ENCODE measurements around the gene RBM24. TPM values are rescaled to one million over a fixed set of nuclear protein-coding genes. Genes with fewer than 3 reads are reported as not detected.

RBM24 gene
- total RNA-seq, 1 experiment from 2014 or later, result 0.24 TPM

DNA sequence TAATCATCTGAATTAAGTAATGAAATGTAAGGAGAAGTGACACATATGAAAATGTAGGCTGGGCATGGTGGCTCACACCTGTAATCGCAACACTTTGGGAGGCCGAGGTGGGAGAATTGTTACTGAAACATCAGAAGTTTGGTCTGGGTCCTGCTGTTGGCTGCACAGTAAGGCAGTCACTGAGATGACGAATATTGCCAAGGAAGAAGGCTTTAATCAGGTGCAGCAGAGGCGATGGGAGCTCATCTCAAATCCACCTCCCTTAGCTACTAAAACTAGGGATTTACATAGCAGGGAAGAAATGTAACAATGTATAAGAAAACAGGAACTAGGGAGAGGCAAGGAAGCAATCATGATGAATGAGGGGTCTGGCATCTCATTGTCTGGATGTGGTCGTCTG is 50.1 kb downstream of the RBM24 start:
- TF ChIP-seq, protein P1, sequence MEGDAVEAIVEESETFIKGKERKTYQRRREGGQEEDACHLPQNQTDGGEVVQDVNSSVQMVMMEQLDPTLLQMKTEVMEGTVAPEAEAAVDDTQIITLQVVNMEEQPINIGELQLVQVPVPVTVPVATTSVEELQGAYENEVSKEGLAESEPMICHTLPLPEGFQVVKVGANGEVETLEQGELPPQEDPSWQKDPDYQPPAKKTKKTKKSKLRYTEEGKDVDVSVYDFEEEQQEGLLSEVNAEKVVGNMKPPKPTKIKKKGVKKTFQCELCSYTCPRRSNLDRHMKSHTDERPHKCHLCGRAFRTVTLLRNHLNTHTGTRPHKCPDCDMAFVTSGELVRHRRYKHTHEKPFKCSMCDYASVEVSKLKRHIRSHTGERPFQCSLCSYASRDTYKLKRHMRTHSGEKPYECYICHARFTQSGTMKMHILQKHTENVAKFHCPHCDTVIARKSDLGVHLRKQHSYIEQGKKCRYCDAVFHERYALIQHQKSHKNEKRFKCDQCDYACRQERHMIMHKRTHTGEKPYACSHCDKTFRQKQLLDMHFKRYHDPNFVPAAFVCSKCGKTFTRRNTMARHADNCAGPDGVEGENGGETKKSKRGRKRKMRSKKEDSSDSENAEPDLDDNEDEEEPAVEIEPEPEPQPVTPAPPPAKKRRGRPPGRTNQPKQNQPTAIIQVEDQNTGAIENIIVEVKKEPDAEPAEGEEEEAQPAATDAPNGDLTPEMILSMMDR (conservative IDR thresholded peaks at IDR 0.05; ENCODE audit: low read depth, low read length), result no peak
- no peak for TF ChIP-seq EZH2 (IDR thresholded peaks at IDR 0.05; ENCODE audit: borderline replicate concordance, low read depth, low read length, poor library complexity, severe bottlenecking)
- H3K27ac ChIP-seq (ENCODE audit: low read depth, low read length, poor library complexity, severe bottlenecking), result no peak overlapping the region
- H3K36me3 ChIP-seq (ENCODE audit: insufficient read depth, low read length, poor library complexity, severe bottlenecking), result no peaks in the 10 kb centered on the region
- DNase-seq (ENCODE audit: low spot score), result no peak
- H3K4me3 ChIP-seq (ENCODE audit: low read depth, low read length, poor library complexity, severe bottlenecking), result no peak overlapping the region
- no peaks in the 10 kb centered on the region for H3K27me3 ChIP-seq (replicated peaks; ENCODE audit: insufficient read depth, low read depth, low read length, poor library complexity)
- intact Hi-C loops (cut with micrococcal nuclease; ENCODE audit: unreplicated experiment), result no loop called here
- ChIA-PET CTCF (no interaction called here), POLR2A (ENCODE audit: low non-redundant PET) (no interaction called here)
- no peaks in the 10 kb centered on the region for H3K9me3 ChIP-seq (ENCODE audit: low read depth, low read length, poor library complexity, severe bottlenecking)
- H3K4me1 ChIP-seq (ENCODE audit: insufficient read depth, low read length, poor library complexity, severe bottlenecking), result no peaks in the 10 kb centered on the region
- no TSS peak for BruUV-seq (replicated peaks)

DNA sequence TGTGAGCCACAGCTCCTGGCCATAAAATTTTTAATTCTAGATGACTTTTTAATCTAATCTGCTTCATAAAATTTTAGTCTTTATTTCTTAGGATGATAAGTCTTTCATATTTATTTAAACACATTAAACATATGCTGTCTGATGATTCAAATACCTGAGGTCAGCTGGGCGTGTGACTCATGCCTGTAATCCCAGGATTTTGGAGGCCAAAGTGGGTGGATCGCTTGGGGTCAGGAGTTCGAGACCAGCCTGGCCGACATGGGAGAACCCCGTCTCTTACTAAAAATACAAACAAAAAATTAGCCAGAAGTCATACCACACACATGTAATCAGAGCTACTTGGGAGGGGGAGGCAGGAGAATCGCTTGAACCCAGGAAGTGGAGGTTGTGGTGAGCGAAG is 53.1 kb downstream of the RBM24 start:
- no peak for DNase-seq (ENCODE audit: low spot score)
- intact Hi-C loops (cut with micrococcal nuclease; ENCODE audit: unreplicated experiment), result no loop called here
- Histone ChIP-seq H3K4me1 (ENCODE audit: insufficient read depth, low read length, poor library complexity, severe bottlenecking) (no peaks in the 10 kb centered on the region), H3K36me3 (ENCODE audit: insufficient read depth, low read length, poor library complexity, severe bottlenecking) (no peaks in the 10 kb centered on the region), H3K27ac (ENCODE audit: low read depth, low read length, poor library complexity, severe bottlenecking) (no peak overlapping the region), H3K9me3 (ENCODE audit: low read depth, low read length, poor library complexity, severe bottlenecking) (no peaks in the 10 kb centered on the region), H3K4me3 (ENCODE audit: low read depth, low read length, poor library complexity, severe bottlenecking) (no peak overlapping the region), H3K27me3 (replicated peaks; ENCODE audit: insufficient read depth, low read depth, low read length, poor library complexity) (no peaks in the 10 kb centered on the region)
- BruUV-seq (replicated peaks), result no TSS peak
- ChIA-PET POLR2A (ENCODE audit: low non-redundant PET) (no interaction called here), CTCF (no interaction called here)
- no peak for TF ChIP-seq EZH2 (IDR thresholded peaks at IDR 0.05; ENCODE audit: borderline replicate concordance, low read depth, low read length, poor library complexity, severe bottlenecking)

GRCh38 chr6:17336425-17336824 is 55.3 kb downstream of the RBM24 start:
- ChIA-PET POLR2A (ENCODE audit: low non-redundant PET) (no interaction called here), CTCF (no interaction called here)
- DNase-seq (ENCODE audit: low spot score), result no peak
- intact Hi-C loops (cut with micrococcal nuclease; ENCODE audit: unreplicated experiment), result no loop called here
- Histone ChIP-seq H3K27ac (ENCODE audit: low read depth, low read length, poor library complexity, severe bottlenecking) (no peak overlapping the region), H3K27me3 (replicated peaks; ENCODE audit: insufficient read depth, low read depth, low read length, poor library complexity) (no peaks in the 10 kb centered on the region), H3K9me3 (ENCODE audit: low read depth, low read length, poor library complexity, severe bottlenecking) (no peaks in the 10 kb centered on the region), H3K4me1 (ENCODE audit: insufficient read depth, low read length, poor library complexity, severe bottlenecking) (no peaks in the 10 kb centered on the region), H3K4me3 (ENCODE audit: low read depth, low read length, poor library complexity, severe bottlenecking) (no peak overlapping the region), H3K36me3 (ENCODE audit: insufficient read depth, low read length, poor library complexity, severe bottlenecking) (no peaks in the 10 kb centered on the region)
- TF ChIP-seq EZH2 (IDR thresholded peaks at IDR 0.05; ENCODE audit: borderline replicate concordance, low read depth, low read length, poor library complexity, severe bottlenecking), result no peak
- TF ChIP-seq, protein P1 (conservative IDR thresholded peaks at IDR 0.05; ENCODE audit: low read depth, low read length), result no peak
- no TSS peak for BruUV-seq (replicated peaks)

- H3K27me3 ChIP-seq (replicated peaks; ENCODE audit: insufficient read depth, low read depth, low read length, poor library complexity), result no peaks in the 10 kb centered on the region
- TF ChIP-seq EZH2 (IDR thresholded peaks at IDR 0.05; ENCODE audit: borderline replicate concordance, low read depth, low read length, poor library complexity, severe bottlenecking), result no peak
- TF ChIP-seq, protein P1 (conservative IDR thresholded peaks at IDR 0.05; ENCODE audit: low read depth, low read length), result no peak
- H3K4me3 ChIP-seq (ENCODE audit: low read depth, low read length, poor library complexity, severe bottlenecking), result no peak overlapping the region
- H3K9me3 ChIP-seq (ENCODE audit: low read depth, low read length, poor library complexity, severe bottlenecking), result no peaks in the 10 kb centered on the region
- no peaks in the 10 kb centered on the region for H3K4me1 ChIP-seq (ENCODE audit: insufficient read depth, low read length, poor library complexity, severe bottlenecking)
- CTCF ChIA-PET, result no interaction called here
- H3K36me3 ChIP-seq (ENCODE audit: insufficient read depth, low read length, poor library complexity, severe bottlenecking), result no peaks in the 10 kb centered on the region
- BruUV-seq (replicated peaks), result no TSS peak
- POLR2A ChIA-PET (ENCODE audit: low non-redundant PET), result no interaction called here
- DNase-seq (ENCODE audit: low spot score), result no peak
- intact Hi-C loops (cut with micrococcal nuclease; ENCODE audit: unreplicated experiment), result no loop called here
- H3K27ac ChIP-seq (ENCODE audit: low read depth, low read length, poor library complexity, severe bottlenecking), result no peak overlapping the region
Observed at GRCh38 chr6:17339308-17339670, 58.1 kb downstream of the RBM24 start.

Data from A673 (cell line).